GM12892 (cell line): Measurements from ENCODE around the gene TAPBPL.

Experiments
- POLR2A ChIP-seq: IDR thresholded peaks from 2 replicates; pipeline ENCODE4 v1.6.1; 2011; ENCODE audit warnings: low read depth, low read length, control low read depth
- POLR2AphosphoS5 ChIP-seq: IDR thresholded peaks from 2 replicates; pipeline ENCODE4 v1.6.1; 2011; ENCODE audit warnings: low read depth, low read length, control low read depth
- TAF1 ChIP-seq: IDR thresholded peaks from 2 replicates; pipeline ENCODE4 v1.6.1; 2011; ENCODE audit warnings: low read depth, mild to moderate bottlenecking, control low read depth, low read length, borderline replicate concordance

GRCh38 chr12:6440391-6440790, 11.5 kb upstream of the TAPBPL start:
- no peak for TF ChIP-seq POLR2A
- no peak for TF ChIP-seq POLR2AphosphoS5
- no peak for TF ChIP-seq TAF1
